Mucosa of stomach (tissue), 1 donor: Measurements from ENCODE around the gene ASCC3.
"Not testable (repeated sequence)": the region's sequence is repeated elsewhere in the genome, so short reads cannot be mapped to it uniquely, and the experiment has no call there.

Experiments
- H3K27me3 ChIP-seq: one replicate; pipeline ENCODE4 v1.7.0; 2013; ENCODE audit warnings: mild to moderate bottlenecking, low read length; ENCODE audit not compliant: control insufficient read depth, insufficient read depth
- H3K36me3 ChIP-seq: one replicate; pipeline ENCODE4 v1.7.0; 2013; ENCODE audit warnings: low read length; ENCODE audit not compliant: control insufficient read depth, insufficient read depth
- H3K4me1 ChIP-seq: one replicate; pipeline ENCODE4 v1.7.0; 2013; ENCODE audit warnings: mild to moderate bottlenecking, low read length; ENCODE audit not compliant: control insufficient read depth, insufficient read depth
- H3K4me3 ChIP-seq: one replicate; pipeline ENCODE4 v1.7.0; 2013; ENCODE audit warnings: low read length
- H3K9ac ChIP-seq: one replicate; pipeline ENCODE4 v1.7.0; 2013; ENCODE audit warnings: mild to moderate bottlenecking, low read length, moderate library complexity
- H3K9me3 ChIP-seq: one replicate; pipeline ENCODE4 v1.7.0; 2013; ENCODE audit warnings: mild to moderate bottlenecking, low read length, moderate library complexity; ENCODE audit not compliant: control insufficient read depth
- donor health status: Pancreatic carcinoma.

The ASCC3 gene

GRCh38 chr6:100780648-100781047, 100.5 kb downstream of the ASCC3 start:
- no peaks in the 10 kb centered on the region for H3K4me1 ChIP-seq
- H3K36me3 ChIP-seq, result no peaks in the 10 kb centered on the region
- H3K4me3 ChIP-seq, result no peak overlapping the region
- H3K9ac ChIP-seq, result no peak overlapping the region
- H3K27me3 ChIP-seq, result no peaks in the 10 kb centered on the region
- no peaks in the 10 kb centered on the region for H3K9me3 ChIP-seq

DNA sequence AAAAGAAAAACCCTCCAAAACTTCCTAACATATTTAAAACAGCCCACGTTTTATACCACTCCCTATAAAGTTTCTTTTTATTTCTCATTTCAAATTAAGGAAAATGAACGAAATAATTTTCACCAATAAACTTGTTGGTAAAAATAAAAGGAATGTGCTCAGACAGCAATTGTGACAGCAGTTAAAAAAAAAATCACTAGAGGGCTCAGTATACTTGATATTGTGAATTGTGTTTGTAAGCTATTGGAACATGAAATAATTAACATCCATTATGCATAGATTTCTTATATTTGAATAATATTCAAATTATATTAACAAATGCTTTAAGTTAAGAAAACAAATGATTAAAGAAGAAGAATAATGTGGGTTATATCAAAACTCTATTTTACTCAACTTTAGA, 105.5 kb downstream of the ASCC3 start:
- H3K27me3 ChIP-seq, result no peaks in the 10 kb centered on the region
- no peaks in the 10 kb centered on the region for H3K4me1 ChIP-seq
- no peak overlapping the region for H3K4me3 ChIP-seq
- H3K9me3 ChIP-seq, result no peaks in the 10 kb centered on the region
- H3K9ac ChIP-seq, result no peak overlapping the region
- H3K36me3 ChIP-seq, result no peaks in the 10 kb centered on the region

DNA sequence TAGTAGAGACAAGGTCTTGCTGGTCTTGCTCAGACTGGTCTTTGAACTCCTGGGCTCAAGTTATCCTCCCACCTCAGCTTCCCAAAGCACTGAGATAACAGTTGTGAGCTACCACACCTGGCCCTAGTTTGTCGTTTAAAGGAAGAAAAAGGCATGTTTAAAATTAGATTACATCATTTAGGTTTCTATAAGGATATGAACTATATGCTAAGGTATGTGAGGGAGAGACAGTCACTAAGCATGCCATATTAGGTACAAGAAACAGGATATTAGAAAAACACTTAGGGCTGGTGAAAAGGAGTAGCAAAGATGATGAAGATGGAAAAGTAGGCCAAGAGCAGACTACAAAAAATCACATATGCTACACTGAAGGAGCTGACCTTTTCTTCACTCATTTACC, 106.4 kb downstream of the ASCC3 start:
- no peak overlapping the region for H3K9ac ChIP-seq
- H3K4me1 ChIP-seq, result no peaks in the 10 kb centered on the region
- H3K9me3 ChIP-seq, result no peaks in the 10 kb centered on the region
- H3K4me3 ChIP-seq, result no peak overlapping the region
- H3K36me3 ChIP-seq, result no peaks in the 10 kb centered on the region
- H3K27me3 ChIP-seq, result no peaks in the 10 kb centered on the region

- Histone ChIP-seq H3K4me3 (no peak overlapping the region), H3K4me1 (no peaks in the 10 kb centered on the region), H3K27me3 (no peaks in the 10 kb centered on the region), H3K9me3 (no peaks in the 10 kb centered on the region), H3K9ac (no peak overlapping the region), H3K36me3 (no peaks in the 10 kb centered on the region)
These were observed 112.2 kb downstream of the ASCC3 start for GRCh38 chr6:100768816-100769351.

DNA sequence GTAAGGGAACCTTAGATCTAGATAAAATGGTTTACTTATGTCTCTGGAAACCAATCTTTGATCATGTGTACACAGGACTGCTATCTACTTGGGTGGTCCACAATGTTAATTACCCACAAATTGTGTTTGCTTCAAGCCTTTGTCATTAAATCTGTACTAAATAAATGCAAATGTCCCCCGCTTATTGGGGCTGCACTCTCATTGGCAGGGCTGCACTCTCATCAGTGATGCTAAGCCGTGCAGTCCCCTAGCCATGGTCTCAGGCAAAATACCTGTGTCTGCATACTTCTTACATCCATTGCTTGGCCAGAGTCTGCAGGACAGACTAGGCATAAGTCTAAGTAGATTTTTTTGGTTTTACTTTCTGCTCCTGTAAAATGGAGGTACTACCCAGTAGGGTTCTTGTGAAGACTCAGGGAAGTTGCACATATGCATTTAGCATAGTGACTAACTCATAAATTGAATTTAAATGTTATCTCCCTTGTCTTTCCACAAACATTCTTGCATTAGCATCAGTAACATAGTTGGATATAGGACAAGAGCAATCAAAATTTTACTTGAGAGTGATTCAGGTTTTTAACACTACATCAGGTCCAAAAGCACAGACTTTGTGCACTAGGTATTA, 117.4 kb downstream of the ASCC3 start:
- H3K27me3 ChIP-seq, result no peaks in the 10 kb centered on the region
- no peaks in the 10 kb centered on the region for H3K4me1 ChIP-seq
- peaks cover 4% of the 10 kb centered on the region for H3K36me3 ChIP-seq
- no peak overlapping the region for H3K9ac ChIP-seq
- no peak overlapping the region for H3K4me3 ChIP-seq
- no peaks in the 10 kb centered on the region for H3K9me3 ChIP-seq

DNA sequence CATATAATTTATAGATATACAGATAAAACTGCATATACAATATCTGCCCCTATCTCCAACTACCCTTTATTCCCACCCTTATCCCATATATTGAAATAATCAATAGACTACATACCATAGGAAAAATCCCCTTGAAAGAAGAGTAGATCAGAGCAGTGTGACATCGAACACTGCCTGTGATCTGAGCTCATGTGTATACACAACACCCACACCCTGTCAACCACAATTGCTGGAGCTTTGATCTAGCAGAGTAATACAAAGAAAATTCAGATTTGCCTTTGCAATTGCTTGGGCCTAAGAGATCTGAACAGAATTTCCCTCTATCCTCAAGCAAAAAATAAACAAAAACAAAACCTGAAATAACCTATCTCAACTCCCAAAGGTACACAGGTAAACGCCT, 119.3 kb downstream of the ASCC3 start:
- Histone ChIP-seq H3K4me1 (no peaks in the 10 kb centered on the region), H3K4me3 (no peak overlapping the region), H3K27me3 (no peaks in the 10 kb centered on the region), H3K36me3 (peaks cover 4% of the 10 kb centered on the region), H3K9me3 (no peaks in the 10 kb centered on the region), H3K9ac (no peak overlapping the region)

GRCh38 chr6:100758386-100758785, 122.7 kb downstream of the ASCC3 start:
- H3K9me3 ChIP-seq, H3K9ac ChIP-seq, H3K27me3 ChIP-seq, H3K36me3 ChIP-seq, H3K4me3 ChIP-seq, H3K4me1 ChIP-seq: not testable (repeated sequence)

GRCh38 chr6:100753421-100753820, 127.7 kb downstream of the ASCC3 start:
- no peak overlapping the region for H3K9ac ChIP-seq

DNA sequence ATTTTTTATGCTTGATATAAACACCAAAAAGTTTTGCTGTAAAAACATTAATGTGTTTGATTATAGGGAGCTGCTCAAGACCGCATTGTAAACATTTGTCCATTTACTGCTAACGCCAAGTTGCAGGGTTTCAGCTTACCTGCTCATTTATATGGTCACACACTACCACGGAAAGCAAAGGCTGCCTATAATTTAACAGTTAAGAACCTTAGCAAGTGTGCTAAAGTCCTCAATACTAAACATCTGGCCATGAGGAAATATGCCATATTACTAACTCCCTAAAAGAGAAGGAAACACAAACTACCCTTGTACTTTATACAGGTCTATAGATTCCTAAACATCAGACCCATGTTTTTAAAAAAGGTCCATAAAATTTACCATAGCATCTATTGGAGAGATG, 129.5 kb downstream of the ASCC3 start:
- Histone ChIP-seq H3K36me3 (no peaks in the 10 kb centered on the region), H3K4me1 (no peaks in the 10 kb centered on the region), H3K27me3 (no peaks in the 10 kb centered on the region), H3K9ac (no peak overlapping the region), H3K4me3 (no peak overlapping the region), H3K9me3 (no peaks in the 10 kb centered on the region)

More at GRCh38 chr6:100753421-100753820, 127.7 kb downstream of the ASCC3 start:
- Histone ChIP-seq H3K4me3 (no peak overlapping the region), H3K27me3 (no peaks in the 10 kb centered on the region), H3K36me3 (no peaks in the 10 kb centered on the region), H3K4me1 (no peaks in the 10 kb centered on the region), H3K9me3 (no peaks in the 10 kb centered on the region)

- Histone ChIP-seq H3K9ac (no peak overlapping the region), H3K4me3 (no peak overlapping the region), H3K27me3 (no peaks in the 10 kb centered on the region), H3K9me3 (no peaks in the 10 kb centered on the region), H3K36me3 (no peaks in the 10 kb centered on the region), H3K4me1 (no peaks in the 10 kb centered on the region)
These were observed 135.6 kb downstream of the ASCC3 start for GRCh38 chr6:100745419-100746041.

GRCh38 chr6:100740439-100740838, 140.7 kb downstream of the ASCC3 start:
- H3K4me3 ChIP-seq, result no peak overlapping the region

GRCh38 chr6:100737720-100738119, 143.4 kb downstream of the ASCC3 start:
- not testable (repeated sequence) for H3K9ac ChIP-seq, H3K4me1 ChIP-seq, H3K9me3 ChIP-seq, H3K36me3 ChIP-seq, H3K4me3 ChIP-seq, H3K27me3 ChIP-seq

More at GRCh38 chr6:100740439-100740838, 140.7 kb downstream of the ASCC3 start:
- Histone ChIP-seq H3K4me1 (no peaks in the 10 kb centered on the region), H3K9me3 (no peaks in the 10 kb centered on the region), H3K36me3 (no peaks in the 10 kb centered on the region), H3K27me3 (no peaks in the 10 kb centered on the region), H3K9ac (no peak overlapping the region)
